Hair follicle dermal papilla cell (primary cell): ENCODE results near the gene UBIAD1. TPM values are rescaled to one million over a fixed set of nuclear protein-coding genes. Genes with fewer than 3 reads are reported as not detected.

ENCODE experiments used
- small RNA-seq: library from RNA; depleted of rRNA; stranded (forward); fragments of <200 nt; gene quantifications from one replicate; pipeline ENCODE3, GENCODE V24; 2012
- total RNA-seq: library from RNA; depleted of rRNA; stranded (reverse); fragments of >200 nt; gene quantifications from 2 replicates; pipeline ENCODE4 v1.2.3, GENCODE V29; 2012

UBIAD1 gene
- total RNA-seq: 10.1 and 14.1 TPM in 2 replicates

DNA sequence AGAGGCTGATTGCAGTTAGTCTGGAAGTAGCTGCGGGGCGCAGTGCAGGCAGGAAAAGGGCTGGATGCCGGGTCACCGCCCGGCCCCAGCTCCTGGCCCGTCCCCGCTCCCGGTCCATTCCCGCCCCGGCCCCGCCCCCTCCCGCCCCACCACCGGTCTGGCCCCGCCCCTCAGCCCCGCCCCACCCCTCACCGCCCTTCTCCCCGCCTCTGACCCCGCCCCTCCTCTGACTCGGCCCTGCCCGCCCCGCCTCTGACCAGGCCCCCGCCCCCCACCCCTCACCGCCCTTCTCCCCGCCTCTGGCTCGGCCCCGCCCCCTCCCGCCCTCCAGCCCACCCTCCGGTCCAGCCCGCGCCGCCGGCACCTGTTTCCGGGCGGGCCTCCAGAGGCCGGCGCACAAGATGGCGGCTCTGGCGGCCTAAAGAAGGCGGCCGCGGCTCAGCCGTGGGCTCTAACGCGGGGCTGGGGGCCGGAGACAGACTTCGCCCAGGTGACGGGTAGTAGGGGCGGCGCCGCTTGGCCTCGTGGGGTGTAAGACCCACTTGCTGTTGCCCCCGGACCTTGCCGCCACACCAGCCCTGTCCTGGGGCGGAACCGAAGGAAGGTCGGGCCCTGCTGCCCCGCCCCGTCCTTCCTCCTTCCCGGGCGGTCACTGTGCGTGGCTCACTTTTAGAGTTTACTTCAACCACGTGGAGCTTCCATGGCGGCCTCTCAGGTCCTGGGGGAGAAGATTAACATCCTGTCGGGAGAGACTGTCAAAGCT, at the start of gene UBIAD1:
Gene UBIAD1, plus strand, starts transcription at position 367 of the 763 bp plus-strand sequence. Its CDS starts 334 bp downstream, at position 701.

GRCh38 chr1:11262171-11263049, 10.6 kb upstream of the UBIAD1 start, which contains the start of gene MTOR:
TSS of gene MTOR (minus strand) at chr1:11262551. CDS start at chr1:11259409, 3,142 bp downstream.

Small RNA genes lying within 50 kb of the gene (small RNA-seq; reads per million reads assigned to genes)
- not detected for gene RNU6-291P
- gene RPL39P6: not detected

Other genes with a start within 250 kb of the UBIAD1 start
- not detected in 2 replicates for gene MASP2, start 226.0 kb upstream of the UBIAD1 start, total RNA-seq
- gene SRM, start 213.2 kb upstream of the UBIAD1 start, total RNA-seq: 30.8 and 35.8 TPM in 2 replicates
- gene EXOSC10, start 173.3 kb upstream of the UBIAD1 start, total RNA-seq: 58.7 and 67.2 TPM in 2 replicates
- under 0.01 and 0.12 TPM in 2 replicates for gene ANGPTL7, start 83.8 kb upstream of the UBIAD1 start, total RNA-seq
- gene MTOR, start 10.6 kb upstream of the UBIAD1 start, total RNA-seq: 41.3 and 49.5 TPM in 2 replicates
- not detected in 2 replicates for gene DISP3, start 206.0 kb downstream of the UBIAD1 start, total RNA-seq